Anterior cingulate cortex (tissue), 58 donors: ENCODE results near the gene TRIM63.
A peak's percentile ranks its signal among the peaks of the same experiment; 100 is the strongest.
"Not testable (repeated sequence)": the region's sequence is repeated elsewhere in the genome, so short reads cannot be mapped to it uniquely, and the experiment has no call there.

Experiments
- DNase-seq, 58 donors: peaks; one replicate each; lab custom pipeline; 2025; lab: John Stamatoyannopoulos, UW

Gene TRIM63

DNA sequence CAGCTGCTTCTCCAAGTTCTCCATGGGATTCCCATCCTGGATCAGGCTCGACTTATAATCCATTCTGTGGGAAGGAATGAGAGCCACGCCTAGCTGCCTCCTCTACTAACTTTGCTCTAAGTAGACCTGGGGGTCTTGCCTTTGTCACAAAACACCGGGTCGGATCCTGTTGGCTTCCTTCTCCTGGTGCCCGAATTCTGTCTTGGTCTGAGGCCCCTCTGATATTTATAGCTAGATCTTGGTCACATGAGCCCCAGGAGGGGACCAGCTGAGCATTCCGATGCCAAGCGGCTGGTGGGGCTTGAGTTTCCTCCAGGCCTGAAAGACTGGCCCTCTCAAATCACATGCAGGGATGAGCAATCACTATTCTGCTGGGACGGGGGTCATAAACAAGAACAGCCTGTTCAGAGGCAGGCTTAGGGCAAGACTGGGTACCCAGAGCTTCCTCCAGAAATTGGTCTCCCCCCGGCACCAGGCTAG lies at the start of gene TRIM63:
Gene TRIM63 (minus strand): TSS at position 199 of the 480 bp plus-strand sequence. CDS start 136 bp downstream, at position 63.
- DNase-seq, result no peak

DNA sequence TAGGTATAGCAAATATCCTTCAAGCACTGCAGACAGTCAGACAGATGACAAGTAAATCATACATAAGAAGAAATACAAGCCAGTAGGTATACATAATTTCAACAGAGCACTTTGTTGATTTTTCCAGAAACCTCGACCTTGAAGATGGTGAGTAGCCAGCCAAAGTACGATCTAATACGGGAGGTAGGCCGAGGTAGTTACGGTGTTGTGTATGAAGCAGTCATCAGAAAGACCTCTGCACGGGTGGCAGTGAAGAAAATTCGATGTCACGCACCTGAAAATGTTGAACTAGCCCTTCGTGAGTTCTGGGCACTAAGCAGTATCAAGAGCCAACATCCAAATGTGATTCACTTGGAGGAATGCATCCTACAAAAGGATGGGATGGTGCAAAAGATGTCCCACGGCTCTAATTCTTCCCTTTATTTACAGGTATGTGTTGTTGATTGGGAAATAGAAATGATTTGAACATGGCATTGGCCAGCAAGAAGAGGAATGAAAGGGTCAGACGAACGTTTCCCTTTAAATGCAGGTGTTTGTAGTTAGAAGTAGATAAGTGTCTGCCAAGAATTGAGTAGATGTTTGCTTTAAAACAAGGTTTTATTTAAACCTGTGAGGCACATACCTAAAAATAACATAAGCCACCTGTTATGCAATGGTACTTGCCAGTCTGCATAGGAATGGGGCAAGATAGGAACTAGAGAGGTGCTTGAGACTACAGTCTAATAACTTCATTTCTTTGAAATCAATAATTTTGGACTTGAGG lies 46.9 kb upstream of the TRIM63 start:
- DNase-seq, result no peak

DNA sequence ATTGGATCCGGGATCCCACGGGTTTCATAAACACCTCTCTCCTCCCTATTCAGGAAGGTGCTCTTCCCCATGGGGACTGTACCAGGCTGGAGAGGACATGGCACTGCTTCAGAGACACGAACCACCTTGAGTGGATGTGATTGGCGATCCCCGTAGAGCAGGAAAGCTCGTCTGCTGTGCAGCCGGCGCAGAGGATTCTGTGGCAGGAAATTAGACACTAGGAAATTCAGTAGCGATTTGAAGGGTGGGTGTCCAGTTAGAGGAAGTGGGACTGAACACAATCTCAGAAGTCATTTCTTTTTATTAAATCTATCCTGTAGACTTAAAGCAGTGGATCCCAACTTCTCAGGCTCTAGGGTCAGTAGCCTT lies 45.0 kb upstream of the TRIM63 start:
- DNase-seq, result no peak

DNA sequence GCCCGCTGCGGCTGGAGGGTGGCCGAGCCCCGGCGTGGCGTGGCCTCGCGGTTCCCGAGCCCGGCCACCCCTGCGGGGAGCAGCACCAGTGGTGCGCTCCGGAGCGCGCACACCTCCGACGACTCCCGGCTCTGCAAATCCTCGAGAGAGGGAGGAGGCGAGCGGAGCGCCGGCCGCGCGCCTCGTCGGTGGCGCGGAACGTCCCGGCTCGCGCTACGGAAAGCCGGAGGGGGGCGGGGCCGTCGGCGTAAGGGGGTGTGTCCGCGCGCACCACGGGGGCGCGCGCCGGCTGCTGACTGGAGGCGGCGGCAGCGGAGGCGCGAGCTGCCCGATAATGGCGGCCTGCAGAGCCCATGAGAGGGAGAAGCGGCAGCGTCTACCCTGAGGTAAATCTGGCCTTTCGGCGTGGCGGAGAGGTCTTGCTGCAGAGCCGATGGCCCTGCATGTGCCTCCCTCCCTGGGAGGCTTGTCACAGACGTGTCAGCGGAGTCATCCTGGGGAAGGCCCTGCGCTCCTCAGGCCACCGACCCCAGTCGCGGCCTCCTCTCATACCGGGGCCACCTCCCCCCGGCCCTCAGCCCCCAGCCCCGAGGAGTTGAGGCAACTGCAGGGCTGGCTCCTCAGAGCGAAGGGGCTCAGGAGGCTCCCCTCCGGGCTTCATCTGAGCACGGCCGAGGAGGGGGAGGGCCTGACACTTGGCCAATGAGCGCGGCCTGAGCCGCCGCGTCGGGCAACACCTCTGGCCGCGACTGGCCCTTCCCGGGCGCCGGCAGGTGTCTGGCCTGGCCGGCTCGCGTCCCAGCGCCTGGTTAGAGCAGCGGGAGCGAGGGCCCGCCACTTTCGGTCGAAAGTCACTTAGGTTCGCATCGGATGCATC lies 44.3 kb upstream of the TRIM63 start, which contains the start of gene PDIK1L:
Gene PDIK1L (plus strand): TSS at position 295 of the 877 bp plus-strand sequence. CDS start 2,485 bp downstream, outside the sequence.
- peak; percentile 22 to 95 (median 88) for DNase-seq

DNA sequence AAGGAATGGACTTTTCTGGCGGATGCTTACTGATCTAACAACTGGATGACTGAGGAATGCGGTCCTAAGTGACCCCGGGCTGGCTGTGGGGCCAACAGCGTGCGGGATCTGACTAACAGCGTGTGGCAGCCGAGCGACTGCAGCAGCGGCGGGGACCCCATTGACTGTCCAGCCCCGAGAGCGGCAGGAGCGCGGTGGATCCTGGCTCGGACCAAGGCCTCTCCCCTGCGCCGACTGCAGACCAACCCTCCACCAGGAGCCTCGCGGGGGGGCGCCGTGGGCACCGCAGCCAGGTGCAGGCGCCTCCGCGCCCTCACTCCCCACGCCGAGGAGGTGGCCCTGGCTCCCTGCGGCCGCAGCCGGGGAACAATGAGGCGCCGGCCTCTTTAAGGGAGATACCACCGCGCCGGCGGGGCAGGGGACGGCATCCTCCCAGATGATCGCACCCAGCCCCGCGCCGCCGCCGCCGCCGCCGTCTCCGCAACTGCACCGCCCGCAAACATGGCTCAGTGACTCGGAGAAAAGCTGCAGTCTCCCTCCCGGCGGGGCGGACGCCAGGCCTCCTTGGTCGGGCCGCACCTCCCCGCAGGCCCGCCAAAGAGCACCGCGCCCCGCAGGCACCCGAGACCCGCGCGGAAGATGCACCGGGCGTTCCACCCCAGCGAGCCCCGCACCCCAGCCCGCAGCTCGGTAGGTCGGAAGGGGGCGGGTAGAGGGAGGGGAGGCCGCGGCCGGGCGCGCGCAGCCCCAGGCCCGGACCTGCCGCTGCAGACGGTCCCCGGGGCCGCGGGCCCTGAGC lies 43.5 kb upstream of the TRIM63 start:
- peak in 57 of 58 donors; percentile 15 to 88 (median 75) for DNase-seq

DNA sequence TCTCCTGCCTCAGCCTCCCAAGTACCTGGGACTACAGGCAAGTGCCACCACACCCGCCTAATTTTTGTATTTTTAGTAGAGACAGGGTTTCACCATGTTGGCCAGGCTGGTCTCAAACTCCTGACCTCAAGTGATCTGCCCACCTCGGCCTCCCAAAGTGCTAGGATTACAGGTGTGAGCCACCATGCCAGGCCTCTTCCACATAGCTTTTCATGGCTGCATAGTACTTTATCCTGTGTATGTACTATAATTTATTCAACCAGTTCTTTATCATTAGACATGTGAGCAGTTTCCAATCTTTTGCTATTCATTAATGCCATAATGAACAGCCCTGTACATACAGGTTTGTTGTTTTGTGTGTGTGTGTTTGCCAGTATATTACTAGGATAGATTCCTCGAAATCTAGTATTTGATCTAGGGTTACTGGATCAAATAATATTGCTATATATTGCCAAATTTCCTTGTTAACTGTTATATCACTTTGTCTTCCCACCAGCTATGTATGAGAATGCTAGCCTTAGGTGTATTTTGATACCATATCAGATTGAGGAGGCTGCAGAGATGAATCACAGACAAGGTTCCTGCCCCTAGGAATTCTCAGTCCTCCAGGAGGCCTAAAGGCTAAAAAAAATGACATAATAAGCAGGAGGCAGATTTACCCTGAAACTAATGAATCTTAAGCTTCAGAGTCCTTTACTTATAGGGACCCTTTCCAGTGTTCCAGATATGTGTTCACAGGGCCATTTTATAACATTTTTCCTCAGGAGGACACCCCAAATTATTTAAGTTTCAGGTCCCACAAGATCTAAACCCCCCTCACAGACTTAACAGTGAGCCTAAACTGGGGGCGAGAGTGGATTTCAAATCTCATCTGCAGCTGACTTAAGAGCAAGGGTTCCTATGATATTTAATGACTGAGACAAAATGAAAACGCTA lies 42.1 kb upstream of the TRIM63 start:
- no peak for DNase-seq

DNA sequence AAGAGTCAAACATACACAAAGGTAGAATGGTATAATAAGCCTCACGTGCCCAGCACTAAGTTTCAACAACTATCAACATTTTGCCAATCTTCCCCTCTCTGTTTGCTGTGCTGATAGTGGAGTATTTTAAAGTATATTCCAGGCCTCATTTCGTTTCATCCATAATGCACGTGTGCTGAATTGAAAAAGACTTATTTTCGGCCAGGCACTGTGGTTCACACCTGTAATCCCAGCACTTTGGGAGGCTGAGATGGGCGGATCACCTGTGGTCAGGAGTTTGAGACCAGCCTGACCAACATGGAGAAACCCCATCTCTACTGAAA lies 37.8 kb upstream of the TRIM63 start:
- not testable (repeated sequence) for DNase-seq

DNA sequence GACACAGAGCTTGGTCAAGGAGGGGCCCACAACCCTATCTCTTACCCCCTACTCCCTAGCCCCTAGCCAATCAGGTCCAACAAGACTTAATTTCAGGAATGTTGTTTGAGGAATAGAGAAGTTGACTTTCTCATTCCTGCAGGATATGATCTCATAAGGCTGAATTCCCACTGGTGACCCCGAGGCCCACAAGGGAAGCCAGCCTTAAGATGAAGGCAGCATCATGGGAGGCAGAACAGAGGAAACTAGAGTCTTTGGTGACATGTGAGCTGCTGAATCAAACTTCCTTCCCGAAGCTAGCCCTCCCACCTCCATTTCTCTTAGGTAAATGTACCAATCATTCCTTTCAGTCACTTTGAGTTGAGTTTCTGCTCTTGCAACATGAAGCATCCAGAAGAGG lies 35.1 kb upstream of the TRIM63 start:
- no peak for DNase-seq

DNA sequence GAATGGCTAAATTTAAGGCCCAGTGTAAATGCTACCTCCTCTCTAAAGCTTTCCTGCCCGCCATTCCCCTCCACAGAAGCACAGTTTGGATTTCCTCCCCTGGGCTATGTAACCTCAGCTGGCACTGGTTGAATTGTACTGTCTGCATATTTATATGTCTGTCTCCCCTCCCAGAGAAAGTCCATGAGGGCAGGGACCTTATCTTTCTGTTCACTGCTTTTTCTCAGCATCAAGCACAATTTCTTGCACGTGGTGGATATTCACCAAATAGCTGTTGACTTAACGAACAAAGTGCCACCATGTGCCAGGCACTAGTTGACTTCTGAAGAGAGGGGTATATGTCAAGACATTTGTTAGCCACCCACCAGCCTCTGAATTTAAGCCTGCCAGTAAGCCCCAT lies 34.7 kb upstream of the TRIM63 start:
- no peak for DNase-seq

DNA sequence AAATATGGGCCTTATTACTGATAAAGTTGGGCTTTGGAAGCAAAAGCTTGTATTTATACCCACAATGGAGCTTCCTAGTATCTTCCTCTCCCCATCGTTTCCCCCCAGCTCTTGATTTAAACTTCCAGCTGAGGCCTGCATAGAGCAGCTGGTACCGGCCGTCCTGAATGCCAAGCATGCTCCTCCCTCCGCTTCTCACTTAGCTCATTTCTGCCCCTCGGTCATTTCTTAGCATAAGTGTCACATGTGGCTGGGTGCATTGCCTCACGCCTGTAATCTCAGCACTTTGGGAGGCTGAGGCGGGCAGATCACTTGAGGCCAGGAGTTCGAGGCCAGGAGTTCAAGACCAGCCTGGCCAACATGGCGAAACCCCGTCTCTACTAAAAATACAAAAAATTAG lies 32.8 kb upstream of the TRIM63 start:
- DNase-seq, result not testable (repeated sequence)

DNA sequence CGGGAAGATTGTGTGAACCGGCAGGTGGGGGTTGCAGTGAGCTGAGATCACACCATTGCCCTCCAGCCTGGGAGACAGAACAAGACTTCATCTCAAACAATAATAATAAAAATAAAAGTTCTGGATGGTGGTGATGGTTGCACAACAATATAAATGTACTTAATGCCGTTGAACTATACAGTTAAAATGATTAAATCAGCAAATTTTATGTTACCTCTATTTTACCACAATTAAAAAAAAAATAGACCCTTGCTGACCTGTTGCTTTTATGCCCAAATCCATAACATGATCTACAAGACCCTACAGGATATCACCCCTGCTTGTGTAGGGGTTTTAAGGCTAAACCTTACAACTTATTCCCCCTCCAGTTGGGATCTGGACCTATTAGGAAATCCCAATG lies 32.4 kb upstream of the TRIM63 start:
- no peak for DNase-seq

DNA sequence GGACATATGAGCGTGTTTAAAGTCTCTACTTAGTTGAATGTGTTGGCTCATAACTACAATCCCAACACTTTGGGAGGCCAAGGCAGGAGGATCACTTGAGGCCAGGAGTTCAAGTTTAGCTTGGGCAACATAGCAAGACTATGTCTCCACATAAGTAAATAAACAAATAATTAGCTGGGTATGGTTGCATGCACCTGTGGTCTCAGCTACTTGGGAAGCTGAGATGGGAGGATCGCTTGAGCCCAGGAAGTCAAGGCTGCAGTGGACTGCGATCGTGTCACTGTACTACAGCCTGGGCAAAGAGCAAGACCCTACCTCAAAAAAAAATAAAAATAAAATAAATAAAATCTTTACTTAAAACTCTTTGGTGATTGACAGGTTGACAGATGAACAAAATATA lies 31.2 kb upstream of the TRIM63 start:
- no peak for DNase-seq

DNA sequence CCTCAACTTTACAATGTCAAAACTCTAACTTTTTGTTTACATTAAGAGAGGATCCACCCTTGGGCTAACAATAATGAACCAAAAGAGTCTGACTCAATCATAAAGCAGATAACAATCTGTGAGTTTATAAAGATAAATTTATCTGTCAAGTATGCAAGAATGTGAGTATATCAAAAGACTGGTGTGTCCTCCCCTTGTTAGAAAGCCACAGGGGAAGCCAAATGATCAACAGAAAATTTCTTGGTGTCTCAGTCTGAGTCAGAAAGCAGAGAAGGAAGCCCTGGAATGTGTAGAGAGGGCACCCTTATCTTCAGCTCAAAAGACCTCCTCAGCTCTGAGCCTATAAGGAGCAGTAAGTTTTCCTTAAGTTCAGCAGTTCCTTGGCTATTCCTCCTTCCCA lies 30.3 kb upstream of the TRIM63 start:
- DNase-seq, result no peak

DNA sequence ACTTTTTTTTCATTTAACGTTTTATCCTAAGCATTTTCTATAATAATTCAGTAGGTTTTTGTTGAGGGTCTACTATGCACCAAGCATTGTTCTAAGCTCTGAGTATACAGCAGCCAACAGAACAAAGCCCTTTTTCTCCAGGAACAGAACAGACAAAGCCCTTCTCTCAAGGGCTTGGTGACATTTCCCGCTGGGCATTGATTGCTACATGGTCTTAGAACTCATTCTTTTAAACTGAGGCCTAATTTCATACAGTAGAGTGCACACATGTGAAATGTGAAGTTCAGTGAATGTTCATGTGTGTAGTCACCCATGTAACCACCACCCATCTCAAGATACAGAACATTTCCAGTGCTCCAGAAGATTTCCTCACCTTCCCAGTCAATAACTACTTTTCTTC lies 29.0 kb upstream of the TRIM63 start:
- peak in 15 of 58 donors; percentile 1 to 65 (median 16) for DNase-seq

DNA sequence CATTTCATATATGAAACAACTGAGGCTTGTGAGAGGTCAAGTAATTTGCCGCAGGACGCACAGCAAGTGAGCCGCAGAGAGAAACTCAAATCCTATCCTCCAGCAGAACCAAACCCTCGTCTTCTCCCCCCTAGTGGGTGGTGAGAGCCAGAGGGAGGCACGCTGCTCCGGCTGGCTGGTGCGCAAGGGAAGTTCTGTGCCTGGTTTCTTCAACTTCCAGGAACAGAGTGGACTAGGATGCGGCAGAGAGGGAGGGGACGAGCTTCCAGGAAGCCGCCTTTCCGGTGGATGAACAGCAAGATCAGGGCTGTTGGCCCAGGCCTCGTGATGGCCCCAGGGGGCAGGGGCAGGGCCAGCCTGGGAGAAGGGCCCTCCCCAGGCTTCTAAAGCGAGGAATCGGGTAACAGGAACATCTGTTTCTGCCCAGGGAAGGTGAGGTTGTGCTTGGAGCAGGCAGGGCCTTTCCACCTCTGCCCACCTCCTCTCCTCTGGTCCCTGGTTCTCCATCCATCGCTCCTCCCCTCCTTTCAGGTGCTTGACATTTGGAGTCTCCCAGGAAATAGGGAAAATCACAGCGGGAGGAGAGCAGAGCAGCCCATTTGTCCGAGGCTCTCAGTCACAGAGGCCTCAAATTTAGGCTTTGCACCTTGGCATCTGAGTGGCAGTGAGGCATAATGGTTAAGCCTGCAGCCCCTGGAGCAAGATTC lies 27.4 kb upstream of the TRIM63 start:
- DNase-seq, result peak in 18 of 58 donors; percentile 2 to 41 (median 14)

DNA sequence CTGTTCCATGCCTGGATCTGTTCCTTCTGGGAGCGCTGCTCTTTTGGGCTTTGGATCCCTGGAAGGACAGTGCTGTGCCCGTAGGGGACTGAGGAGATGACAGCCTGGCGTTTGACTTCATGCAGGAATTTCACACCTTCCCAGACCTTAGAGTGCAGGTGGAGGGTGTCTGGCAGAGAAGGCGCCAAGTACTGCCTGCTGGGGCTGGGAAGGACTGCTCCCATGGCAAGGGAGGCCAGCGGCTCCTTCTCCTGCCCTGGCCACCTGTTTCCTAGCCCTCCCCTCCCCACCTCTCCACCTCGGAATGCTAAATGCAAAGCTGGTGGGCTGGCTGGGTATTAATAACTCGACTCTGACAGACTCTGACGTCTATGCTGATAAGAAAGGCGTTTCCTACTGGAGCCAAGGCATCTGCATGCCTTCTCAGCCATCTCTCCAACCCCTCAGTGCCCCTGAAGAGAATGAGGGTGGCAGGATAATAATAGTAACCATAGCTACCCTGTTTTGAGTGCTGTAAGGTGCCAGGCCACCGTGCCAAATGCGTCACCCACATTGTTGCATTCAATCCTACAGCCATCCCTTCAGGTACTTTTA lies 26.7 kb upstream of the TRIM63 start:
- no peak for DNase-seq

DNA sequence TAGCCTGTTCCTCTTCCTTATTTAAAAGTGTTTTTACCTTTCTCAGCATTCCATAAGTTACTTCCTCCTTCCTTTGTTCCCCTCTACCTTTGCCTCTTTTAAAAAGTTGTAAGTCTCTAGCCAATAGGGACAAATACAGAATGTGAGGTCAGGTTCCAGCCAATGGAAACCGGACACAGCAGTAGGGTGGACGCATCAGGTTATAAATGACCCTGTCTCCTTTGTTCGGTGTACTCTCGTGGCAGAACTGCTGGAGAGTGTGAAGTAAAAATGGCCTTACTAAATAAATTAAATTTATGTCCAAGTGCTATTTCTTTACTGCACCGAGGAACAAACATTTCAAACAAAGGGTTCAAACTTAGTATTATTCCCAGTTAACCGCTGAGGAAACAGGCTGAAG lies 26.1 kb upstream of the TRIM63 start:
- not testable (repeated sequence) for DNase-seq

DNA sequence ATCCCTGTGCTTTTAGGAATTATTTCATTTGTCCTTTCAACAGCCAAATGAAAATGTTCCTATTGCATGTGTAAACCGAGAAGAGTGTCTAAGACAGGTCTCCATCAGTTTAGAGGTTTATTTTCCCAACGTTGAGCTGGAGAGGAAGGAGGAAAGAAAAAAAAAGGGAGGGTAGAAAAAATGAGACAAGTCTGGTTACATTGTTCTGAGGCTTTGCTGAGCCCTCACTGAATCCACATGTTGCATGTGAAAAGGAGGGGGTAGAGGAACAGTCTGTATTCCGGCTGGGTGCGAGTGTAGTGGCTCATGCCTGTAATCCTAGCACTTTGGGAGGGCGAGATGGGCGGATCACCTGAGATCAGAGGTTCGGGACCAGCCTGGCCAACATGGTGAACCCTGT lies 25.0 kb upstream of the TRIM63 start:
- no peak for DNase-seq

DNA sequence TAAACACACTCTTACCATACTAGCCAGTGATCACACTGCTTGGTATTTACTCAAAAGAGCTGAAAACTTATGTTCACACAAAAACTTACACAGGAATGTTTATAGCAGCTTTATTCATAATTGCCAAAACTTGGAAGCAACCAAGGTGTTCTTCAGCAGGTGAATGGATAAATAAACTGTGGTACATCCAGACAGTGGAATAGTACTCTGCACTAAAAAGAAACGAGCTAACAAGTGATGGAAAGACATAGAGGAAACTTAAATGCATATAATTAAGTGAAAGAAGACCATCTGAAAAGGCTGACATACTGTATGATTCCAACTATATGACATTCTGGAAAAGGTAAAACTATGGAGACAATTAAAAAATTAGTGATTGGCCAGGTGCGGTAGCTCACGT lies 23.5 kb upstream of the TRIM63 start:
- no peak for DNase-seq
